ENCODE results near the gene BST1. TPM values are rescaled to one million over a fixed set of nuclear protein-coding genes. Genes with fewer than 3 reads are reported as not detected.

BST1 gene
- total RNA-seq, 2 donors from 2014 or later: 0.99 to 1.6 TPM

DNA sequence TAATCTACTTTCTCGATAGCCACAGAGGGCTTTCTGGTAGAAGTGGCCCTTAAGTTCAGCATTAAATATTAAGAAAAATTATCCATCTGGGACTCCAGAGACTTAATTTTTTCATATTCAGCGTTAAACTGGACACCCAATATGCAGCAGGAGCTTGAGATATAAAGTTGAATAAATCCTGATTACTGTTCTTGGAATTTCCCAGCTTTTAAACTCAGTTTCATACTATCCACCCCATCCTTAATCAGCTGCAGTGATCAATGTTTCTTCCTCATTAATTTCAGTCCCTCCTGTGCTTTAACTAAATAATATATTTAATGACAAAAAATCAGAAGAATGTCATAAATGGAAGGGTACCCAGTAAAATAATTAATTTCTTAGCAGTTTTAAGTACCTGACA, 44.1 kb upstream of the BST1 start:
- Histone ChIP-seq H3K27ac (no peak overlapping the region), H3K4me3 (no peak overlapping the region), H3K36me3 (replicated peaks in 1 of 2; ENCODE audit: insufficient read depth in 1 of 2, low read depth in 2 of 2) (no peaks in the 10 kb centered on the region), H3K27me3 (no peaks in the 10 kb centered on the region), H3K9me3 (no peaks in the 10 kb centered on the region), H3K4me1 (peaks cover 16% of the 10 kb centered on the region)
- intact Hi-C loops (cut with DNase I): no loop called here
- no peak for TF ChIP-seq POLR2A (IDR thresholded peaks at IDR 0.05)
- TF ChIP-seq, protein P1, sequence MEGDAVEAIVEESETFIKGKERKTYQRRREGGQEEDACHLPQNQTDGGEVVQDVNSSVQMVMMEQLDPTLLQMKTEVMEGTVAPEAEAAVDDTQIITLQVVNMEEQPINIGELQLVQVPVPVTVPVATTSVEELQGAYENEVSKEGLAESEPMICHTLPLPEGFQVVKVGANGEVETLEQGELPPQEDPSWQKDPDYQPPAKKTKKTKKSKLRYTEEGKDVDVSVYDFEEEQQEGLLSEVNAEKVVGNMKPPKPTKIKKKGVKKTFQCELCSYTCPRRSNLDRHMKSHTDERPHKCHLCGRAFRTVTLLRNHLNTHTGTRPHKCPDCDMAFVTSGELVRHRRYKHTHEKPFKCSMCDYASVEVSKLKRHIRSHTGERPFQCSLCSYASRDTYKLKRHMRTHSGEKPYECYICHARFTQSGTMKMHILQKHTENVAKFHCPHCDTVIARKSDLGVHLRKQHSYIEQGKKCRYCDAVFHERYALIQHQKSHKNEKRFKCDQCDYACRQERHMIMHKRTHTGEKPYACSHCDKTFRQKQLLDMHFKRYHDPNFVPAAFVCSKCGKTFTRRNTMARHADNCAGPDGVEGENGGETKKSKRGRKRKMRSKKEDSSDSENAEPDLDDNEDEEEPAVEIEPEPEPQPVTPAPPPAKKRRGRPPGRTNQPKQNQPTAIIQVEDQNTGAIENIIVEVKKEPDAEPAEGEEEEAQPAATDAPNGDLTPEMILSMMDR (IDR thresholded peaks at IDR 0.05): no peak
- no peak for DNase-seq
- WGBS, 2 donors: 86 to 95% methylated on average over 2 of the region's 2 CpGs
- no peak for ATAC-seq

DNA sequence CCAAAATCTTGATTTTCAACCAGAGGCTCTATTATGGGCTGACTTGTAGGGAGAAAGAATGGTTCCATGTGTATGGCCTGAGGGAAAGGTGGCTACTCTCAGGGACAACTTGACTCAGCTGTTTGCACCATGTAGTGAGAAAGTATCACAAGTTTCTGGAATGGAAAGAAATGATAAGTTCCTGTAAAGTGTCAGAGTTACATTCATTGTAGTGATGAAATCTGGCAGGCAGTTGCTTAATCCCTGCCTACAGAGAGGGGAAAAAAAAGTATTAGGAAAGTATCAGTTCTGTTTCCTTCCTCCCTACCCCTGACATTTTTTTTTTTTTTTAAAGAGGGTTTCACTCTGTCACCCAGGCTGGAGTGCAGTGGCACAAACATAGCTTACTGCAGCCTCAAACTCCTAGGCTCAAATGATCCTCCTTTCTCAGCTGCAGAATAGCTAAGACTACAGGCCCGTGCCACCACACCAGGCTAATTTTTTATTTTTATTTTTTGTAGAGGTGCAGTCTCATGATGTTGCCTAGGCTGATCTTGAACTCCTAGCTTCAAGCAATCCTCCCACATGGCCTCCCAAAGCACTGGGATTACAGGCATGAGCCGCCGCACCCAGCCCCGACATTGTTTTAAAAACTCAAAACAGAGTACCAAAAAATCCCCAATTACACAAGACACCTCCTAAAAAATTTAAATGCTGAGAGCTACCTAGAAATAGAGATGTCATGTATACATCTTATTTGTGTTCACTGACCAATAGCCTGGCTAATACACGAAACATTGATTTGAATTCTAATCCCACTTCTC, 42.9 kb upstream of the BST1 start:
- Histone ChIP-seq H3K9me3 (no peaks in the 10 kb centered on the region), H3K27ac (peak overlapping the region in 1 of 4 donors; percentile 36), H3K4me3 (no peak overlapping the region), H3K4me1 (peaks cover 9% of the 10 kb centered on the region), H3K36me3 (replicated peaks in 1 of 2; ENCODE audit: insufficient read depth in 1 of 2, low read depth in 2 of 2) (no peaks in the 10 kb centered on the region), H3K27me3 (no peaks in the 10 kb centered on the region)
- intact Hi-C loops (cut with DNase I): no loop called here
- ATAC-seq: no peak
- WGBS, 2 donors: 82 to 86% methylated on average over 5 of the region's 5 CpGs
- TF ChIP-seq, protein P1 (IDR thresholded peaks at IDR 0.05): no peak
- no peak for TF ChIP-seq POLR2A (IDR thresholded peaks at IDR 0.05)
- DNase-seq: peak in 1 of 4 donors; percentile 63

DNA sequence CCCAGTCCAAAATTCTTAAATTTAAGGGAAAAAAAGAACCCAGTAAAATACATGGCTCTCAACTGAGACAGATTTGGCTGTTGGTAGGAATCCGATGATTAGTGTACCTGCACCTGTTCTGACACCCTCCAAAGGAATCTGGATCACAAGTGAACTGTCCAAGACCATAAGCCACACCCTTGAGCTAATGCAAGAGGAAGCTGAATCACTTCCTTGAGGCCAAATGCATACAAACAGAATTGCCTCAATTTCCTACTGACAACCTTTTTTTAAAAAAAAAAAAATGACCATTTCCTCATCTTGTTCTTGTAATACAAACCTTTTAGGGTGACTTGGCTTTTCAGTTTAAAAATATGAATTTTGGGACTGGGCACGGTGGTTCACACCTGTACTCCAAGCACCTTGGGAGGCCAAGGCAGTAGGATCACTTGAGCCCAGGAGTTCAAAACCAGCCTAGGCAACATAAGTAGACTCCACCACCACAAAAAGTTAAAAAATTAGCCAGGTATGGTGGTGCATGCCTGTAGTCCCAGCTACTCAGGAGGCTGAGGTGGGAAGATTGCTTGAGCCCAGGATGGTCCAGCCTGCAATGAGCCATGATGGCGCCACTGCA, 37.0 kb upstream of the BST1 start:
- TF ChIP-seq, protein P1 (IDR thresholded peaks at IDR 0.05): no peak
- no peak for TF ChIP-seq POLR2A (IDR thresholded peaks at IDR 0.05)
- Histone ChIP-seq H3K36me3 (replicated peaks in 1 of 2; ENCODE audit: insufficient read depth in 1 of 2, low read depth in 2 of 2) (no peaks in the 10 kb centered on the region), H3K27ac (peak overlapping the region in 1 of 4 donors; percentile 52), H3K4me1 (no peaks in the 10 kb centered on the region), H3K9me3 (no peaks in the 10 kb centered on the region), H3K27me3 (no peaks in the 10 kb centered on the region), H3K4me3 (no peak overlapping the region)
- WGBS, 2 donors: 87 to 92% methylated on average over 3 of the region's 3 CpGs
- ATAC-seq (no peak), DNase-seq (peak in 1 of 4 donors; percentile 26)
- intact Hi-C loops (cut with DNase I): no loop called here

DNA sequence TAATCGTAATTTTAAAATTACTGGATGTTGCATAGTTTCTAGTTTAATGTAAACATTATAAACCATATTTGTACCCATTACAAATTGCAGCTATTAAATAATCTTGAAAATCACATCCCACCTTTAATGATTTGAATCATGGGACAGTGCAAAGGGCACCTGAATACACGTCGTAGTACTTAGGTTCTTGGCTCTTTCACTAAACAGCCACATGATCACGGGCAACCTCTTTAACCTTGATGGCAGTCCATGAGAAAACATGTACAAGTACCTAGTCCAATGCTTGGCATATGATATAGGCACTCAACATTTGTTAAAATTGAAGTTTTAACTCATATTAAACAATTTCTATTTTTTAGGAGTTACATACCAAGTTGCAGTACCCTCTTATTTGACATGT, 35.9 kb upstream of the BST1 start:
- Histone ChIP-seq H3K27me3 (no peaks in the 10 kb centered on the region), H3K36me3 (replicated peaks in 1 of 2; ENCODE audit: insufficient read depth in 1 of 2, low read depth in 2 of 2) (no peaks in the 10 kb centered on the region), H3K4me3 (no peak overlapping the region), H3K27ac (no peak overlapping the region), H3K9me3 (no peaks in the 10 kb centered on the region), H3K4me1 (no peaks in the 10 kb centered on the region)
- intact Hi-C loops (cut with DNase I): no loop called here
- ATAC-seq: no peak
- no peak for DNase-seq
- no peak for TF ChIP-seq POLR2A (IDR thresholded peaks at IDR 0.05)
- TF ChIP-seq, protein P1 (IDR thresholded peaks at IDR 0.05): no peak
- WGBS, 2 donors: 85 to 86% methylated on average over 4 of the region's 4 CpGs

Measured in body of pancreas (tissue), 4 donors.